H1 (cell line): ENCODE results near the gene PAFAH1B1. TPM values are rescaled to one million over a fixed set of nuclear protein-coding genes. Genes with fewer than 3 reads are reported as not detected.

Source experiments
- CTCF ChIA-PET: fragments of 300-600 bp; sonication (Branson Sonifier 250); formaldehyde crosslinking; loops from one replicate; lab custom pipeline; 2021; ENCODE audit not compliant: partially characterized antibody; lab: Charles Lee
- POLR2A ChIA-PET: fragments of 300-600 bp; sonication (Branson Sonifier 250); formaldehyde crosslinking; loops from one replicate; lab custom pipeline; 2021; ENCODE audit warnings: inconsistent platforms; ENCODE audit not compliant: partially characterized antibody; lab: Charles Lee
- DNase-seq, 2 experiments: peaks; one replicate each; pipeline versions ENCODE4 v3.0.0 to v3.0.0-alpha.2; 2010 to 2022; ENCODE audit warnings: low spot score in 2 of 2, low read depth in 1 of 2, mixed read lengths in 1 of 2
- FAIRE-seq: peaks from 2 replicates; lab custom pipeline; 2011; peaks lifted over from hg19 to GRCh38; lab: Jason Lieb, UNC
- H2AFZ ChIP-seq: 2 replicates; pipeline ENCODE4 v1.8.1; 2012; ENCODE audit warnings: low read length, inconsistent platforms
- H2AK5ac ChIP-seq: 2 replicates; pipeline ENCODE4 v1.6.1; 2013; ENCODE audit warnings: low read depth, low read length
- H2BK120ac ChIP-seq: replicated peaks from 2 replicates; pipeline ENCODE3; 2013; ENCODE audit warnings: low read depth, low read length, inconsistent platforms
- H2BK12ac ChIP-seq: 2 replicates; pipeline ENCODE4 v1.6.1; 2013; ENCODE audit warnings: low read depth, low read length
- H2BK15ac ChIP-seq: 2 replicates; pipeline ENCODE4 v1.6.1; 2013; ENCODE audit warnings: low read length
- H2BK20ac ChIP-seq: 2 replicates; pipeline ENCODE4 v1.6.1; 2013; ENCODE audit warnings: low read length
- H2BK5ac ChIP-seq: 2 replicates; pipeline ENCODE4 v1.6.1; 2013; ENCODE audit warnings: low read depth, low read length
- H3K14ac ChIP-seq: 2 replicates; pipeline ENCODE4 v1.6.1; 2013; ENCODE audit warnings: inconsistent platforms; ENCODE audit not compliant: insufficient read length
- H3K18ac ChIP-seq: 2 replicates; pipeline ENCODE4 v1.6.1; 2013; ENCODE audit warnings: low read length; ENCODE audit errors: extremely low read depth
- H3K23ac ChIP-seq: 2 replicates; pipeline ENCODE4 v1.6.1; 2013; ENCODE audit warnings: inconsistent platforms; ENCODE audit not compliant: insufficient read length
- H3K23me2 ChIP-seq: 2 replicates; pipeline ENCODE4 v1.6.1; 2013; ENCODE audit warnings: low read depth, low read length
- H3K27ac ChIP-seq: 2 replicates; pipeline ENCODE4 v1.6.1; 2011; ENCODE audit warnings: low read depth, low read length, inconsistent platforms
- H3K27me3 ChIP-seq, 4 experiments: replicated peaks in 1 of 4; 1 replicate in 1 of 4; 2 replicates in 3 of 4; pipeline versions ENCODE4 v1.6.1 to v1.8.1; 2011 to 2013; ENCODE audit warnings: low read length in 3 of 4, mild to moderate bottlenecking in 3 of 4, inconsistent platforms in 2 of 4, mixed read lengths in 2 of 4, moderate library complexity in 1 of 4; ENCODE audit not compliant: control insufficient read depth in 3 of 4, insufficient read depth in 3 of 4; ENCODE audit errors: extremely low read depth in 1 of 4
- H3K36me3 ChIP-seq, 4 experiments: 2 replicates each; pipeline versions ENCODE4 v1.6.1 to v1.8.1; 2011 to 2013; ENCODE audit warnings: mild to moderate bottlenecking in 4 of 4, low read length in 3 of 4, moderate library complexity in 2 of 4, control low read depth in 1 of 4, inconsistent platforms in 1 of 4; ENCODE audit not compliant: insufficient read depth in 4 of 4, control insufficient read depth in 2 of 4
- H3K4ac ChIP-seq: replicated peaks from 2 replicates; pipeline ENCODE3; 2013; ENCODE audit warnings: low read length, low read depth, mixed read lengths, inconsistent platforms; ENCODE audit not compliant: insufficient read length
- H3K4me1 ChIP-seq, 4 experiments: replicated peaks in 1 of 4; 1 replicate in 1 of 4; 2 replicates in 3 of 4; pipeline versions ENCODE4 v1.6.1 to v1.8.1; 2011 to 2013; ENCODE audit warnings: low read length in 3 of 4, inconsistent platforms in 2 of 4, mixed read lengths in 1 of 4; ENCODE audit not compliant: insufficient read depth in 4 of 4, control insufficient read depth in 3 of 4
- H3K4me2 ChIP-seq, 2 experiments: 2 replicates each; pipeline versions ENCODE4 v1.6.1 to v1.8.1; 2011 to 2013; ENCODE audit warnings: low read depth in 2 of 2, low read length in 2 of 2, control low read depth in 1 of 2, inconsistent platforms in 1 of 2, mild to moderate bottlenecking in 1 of 2; ENCODE audit not compliant: insufficient read depth in 1 of 2
- H3K4me3 ChIP-seq, 4 experiments: fragments of 200-600, 300-600 bp in 1 of 4; sonication (generic), shearing (Covaris generic), sonication (Bioruptor Twin) in 1 of 4; 2 replicates each; pipeline versions ENCODE4 v1.5.1 to v1.8.1; 2011 to 2016; ENCODE audit warnings: low read length in 4 of 4, low read depth in 3 of 4, control low read depth in 2 of 4, inconsistent platforms in 2 of 4, mild to moderate bottlenecking in 2 of 4, mixed read lengths in 1 of 4, moderate library complexity in 1 of 4; ENCODE audit not compliant: insufficient read depth in 2 of 4; ENCODE audit errors: extremely low read depth in 1 of 4
- H3K56ac ChIP-seq: replicated peaks from 2 replicates; pipeline ENCODE3; 2013; ENCODE audit warnings: low read depth, mild to moderate bottlenecking, mixed read lengths, low read length, inconsistent platforms; ENCODE audit not compliant: insufficient read length
- H3K79me1 ChIP-seq: 2 replicates; pipeline ENCODE4 v1.6.1; 2013; ENCODE audit warnings: low read depth, low read length, control low read depth
- H3K79me2 ChIP-seq, 2 experiments: 2 replicates each; pipeline versions ENCODE4 v1.6.1 to v1.8.1; 2012 to 2013; ENCODE audit warnings: low read length in 2 of 2, mild to moderate bottlenecking in 2 of 2, inconsistent platforms in 1 of 2; ENCODE audit not compliant: insufficient read depth in 2 of 2, control insufficient read depth in 1 of 2
- H3K9ac ChIP-seq, 4 experiments: replicated peaks in 1 of 4; 1 replicate in 1 of 4; 2 replicates in 3 of 4; pipeline versions ENCODE4 v1.6.1 to v1.8.1; 2011 to 2013; ENCODE audit warnings: low read depth in 3 of 4, low read length in 3 of 4, control low read depth in 2 of 4, mild to moderate bottlenecking in 2 of 4, moderate library complexity in 2 of 4, inconsistent platforms in 1 of 4; ENCODE audit errors: extremely low read depth in 1 of 4
- H3K9me3 ChIP-seq, 2 experiments: 2 replicates each; pipeline versions ENCODE4 v1.6.1 to v1.8.1; 2012 to 2013; ENCODE audit warnings: mild to moderate bottlenecking in 2 of 2, moderate library complexity in 2 of 2, control low read depth in 1 of 2, inconsistent platforms in 1 of 2, low read depth in 1 of 2, low read length in 1 of 2, mixed read lengths in 1 of 2; ENCODE audit not compliant: insufficient read depth in 2 of 2
- H4K20me1 ChIP-seq, 2 experiments: replicated peaks in 1 of 2; 2 replicates each; pipeline versions ENCODE3 to v1.8.1; 2011 to 2013; ENCODE audit warnings: inconsistent platforms in 2 of 2, low read length in 2 of 2, mild to moderate bottlenecking in 1 of 2; ENCODE audit not compliant: insufficient read depth in 2 of 2, control insufficient read depth in 1 of 2
- H4K5ac ChIP-seq: 2 replicates; pipeline ENCODE4 v1.6.1; 2013; ENCODE audit warnings: low read length, low read depth, mixed read lengths, inconsistent platforms; ENCODE audit not compliant: insufficient read length
- H4K8ac ChIP-seq: 2 replicates; pipeline ENCODE4 v1.8.0; 2013; ENCODE audit warnings: mild to moderate bottlenecking, moderate library complexity, low read length, inconsistent platforms; ENCODE audit not compliant: insufficient read depth; ENCODE audit errors: extremely low read depth
- H4K91ac ChIP-seq: replicated peaks from 2 replicates; pipeline ENCODE3; 2013; ENCODE audit warnings: low read length, mixed read lengths, inconsistent platforms; ENCODE audit not compliant: insufficient read length
- CHD2 ChIP-seq: IDR thresholded peaks from 2 replicates; pipeline ENCODE4 v1.6.1; 2012; ENCODE audit warnings: low read length, improper control_type of control experiment
- CTBP2 ChIP-seq: IDR thresholded peaks from 2 replicates; pipeline ENCODE4 v1.7.0; 2011; ENCODE audit warnings: borderline replicate concordance, mild to moderate bottlenecking, moderate library complexity, mixed read lengths, low read length; ENCODE audit not compliant: insufficient read depth, insufficient read length
- NRF1 ChIP-seq: IDR thresholded peaks from 2 replicates; pipeline ENCODE4 v1.6.1; 2011; ENCODE audit warnings: mild to moderate bottlenecking, low read depth, low read length, improper control_type of control experiment
- RAD21 ChIP-seq, 2 experiments: IDR thresholded peaks in 1 of 2; conservative IDR thresholded peaks in 1 of 2; 2 replicates each; pipeline ENCODE4 v1.6.1; 2011; ENCODE audit warnings: low read depth in 2 of 2, low read length in 2 of 2, improper control_type of control experiment in 1 of 2, inconsistent platforms in 1 of 2, mild to moderate bottlenecking in 1 of 2, moderate library complexity in 1 of 2
- TCF12 ChIP-seq: IDR thresholded peaks from 2 replicates; pipeline ENCODE4 v1.6.1; 2011; ENCODE audit warnings: low read depth, mild to moderate bottlenecking, low read length
- WGBS, 2 experiments: shearing (Covaris generic) in 1 of 2; methylation state at CpG; one replicate each; pipeline versions ENCODE4 v1.1.6 to v1.1.7; 2013 to 2015; ENCODE audit warnings: low lambda C conversion rate in 2 of 2, mixed read lengths in 2 of 2, inconsistent platforms in 1 of 2, low coverage in 1 of 2, missing lambda C conversion rate in 1 of 2; ENCODE audit not compliant: insufficient replicate concordance in 2 of 2, insufficient coverage in 1 of 2, insufficient read length in 1 of 2; ENCODE audit errors: extremely low coverage in 1 of 2, missing lambda C conversion rate in 1 of 2; 5-methylcytosine and 5-hydroxymethylcytosine counted together
- polyA plus RNA-seq, 7 experiments: library from polyadenylated mRNA; depleted of rRNA in 3 of 7; stranded (reverse) in 5 of 7; unstranded in 2 of 7; fragments of >200 nt in 5 of 7; fragments of 200-250 nt in 2 of 7; gene quantifications; 1 replicate in 5 of 7; 2 replicates in 1 of 7; 4 replicates in 1 of 7; pipeline versions ENCODE4 v1.2.1 to v1.2.3, GENCODE V29; 2011 to 2013; ENCODE audit warnings: missing spikeins in 2 of 7, mixed read lengths in 2 of 7
- total RNA-seq: library from RNA; stranded (reverse); fragmentation: NEBNext Ultra II Directional; extraction: Animal tissue kit (Norgen Biotek cat#: 25700); gene quantifications from 2 replicates; pipeline ENCODE4 v1.2.1, GENCODE V29; 2021
- TF ChIP-seq, protein P1 (sequence below), 3 experiments: IDR thresholded peaks; 1 replicate in 2 of 3; 2 replicates in 1 of 3; pipeline versions ENCODE4 v1.5.1 to v1.6.1; 2011; ENCODE audit warnings: low read length in 3 of 3, mild to moderate bottlenecking in 3 of 3, inconsistent platforms in 2 of 3, low read depth in 1 of 3, moderate library complexity in 1 of 3; ENCODE audit not compliant: insufficient read depth in 1 of 3; ENCODE audit errors: control extremely low read depth in 1 of 3
- TF ChIP-seq, protein P2 (sequence below): IDR thresholded peaks from 2 replicates; pipeline ENCODE4 v1.6.1; 2011; ENCODE audit warnings: low read length, improper control_type of control experiment

PAFAH1B1 gene
- total and polyA plus RNA-seq, 2 of the 8 experiments (the other 6 are each of a cell fraction or from before 2014, with no cell fraction given), result 42.0 to 152 TPM

DNA sequence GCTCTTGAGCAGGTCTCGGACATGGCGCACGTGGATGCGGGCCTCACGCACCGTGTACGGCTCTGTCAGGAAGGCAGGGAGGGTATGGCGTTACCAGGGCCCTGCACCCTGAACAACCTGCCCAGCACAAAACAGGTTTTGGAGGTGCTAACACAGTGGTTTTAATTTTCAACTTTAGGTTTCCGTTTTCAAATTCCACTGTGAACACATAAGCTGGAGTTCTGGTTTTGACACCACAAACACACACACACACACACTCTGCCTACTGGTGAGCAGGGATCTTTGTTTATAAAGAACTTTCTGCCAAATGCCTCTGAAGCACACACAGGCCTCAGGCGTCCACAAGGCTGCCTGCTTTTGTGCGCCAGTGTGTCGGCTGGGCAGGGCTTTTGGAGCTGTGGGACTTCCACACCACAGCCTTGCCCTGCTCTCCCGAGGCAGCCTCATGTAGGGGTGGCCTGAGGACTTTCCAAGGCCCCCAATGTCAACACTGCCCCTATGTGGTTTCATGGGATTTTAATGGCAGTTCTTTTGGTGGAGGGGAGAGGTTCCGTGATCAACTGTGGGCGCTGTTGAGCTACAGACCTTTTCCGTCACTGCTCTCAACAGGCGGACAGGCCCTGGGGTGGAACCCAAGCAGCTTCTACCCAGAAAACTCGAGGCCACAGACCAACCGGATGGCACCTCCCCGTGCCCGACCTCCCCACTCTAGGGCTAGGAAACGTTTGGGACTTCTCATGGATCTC, 108.7 kb downstream of the PAFAH1B1 start:
- H2BK5ac ChIP-seq, result no peak overlapping the region
- H3K23ac ChIP-seq, result no peak overlapping the region
- 91% methylated on average over 22 of the region's 22 CpGs; no CpG with 5 or more reads in 1 of the 2 experiments for WGBS, 2 experiments
- POLR2A ChIA-PET, result interaction anchor here (0.9 to 1.5 kb wide), 6 partner anchors 9 to 23 kb away, joined by 3 to 6 read pairs (median 4); no protein-coding TSS in a partner anchor
- no peak overlapping the region; a peak in 1 of 7 replicates for H3K9ac ChIP-seq
- H4K20me1 ChIP-seq, result peaks cover under 1 to 29% of the 10 kb centered on the region in 2 experiments
- H3K36me3 ChIP-seq, result peaks cover 0 to 28% (median 18%) of the 10 kb centered on the region in 4 experiments; a peak in 7 of 8 replicates
- no peak overlapping the region for H4K91ac ChIP-seq
- H3K18ac ChIP-seq, result no peak overlapping the region
- H3K79me1 ChIP-seq, result peaks cover 5% of the 10 kb centered on the region
- no peak overlapping the region for H4K8ac ChIP-seq
- H3K23me2 ChIP-seq, result no peaks in the 10 kb centered on the region
- no peak overlapping the region for H3K27ac ChIP-seq
- CTCF ChIA-PET, result interaction anchor here (0.7 to 1.5 kb wide), 9 partner anchors 11 to 184 kb away, joined by 3 read pairs; no protein-coding TSS in a partner anchor
- no peak overlapping the region for H3K4me3 ChIP-seq
- H2AFZ ChIP-seq, result no peak overlapping the region
- TF ChIP-seq TCF12 (no peak), NRF1 (no peak), CTBP2 (no peak), CHD2 (no peak), RAD21 (IDR thresholded peaks at IDR 0.05 in 1 of 2, conservative IDR thresholded peaks at IDR 0.05 in 1 of 2; ENCODE audit: low read depth in 2 of 2, low read length in 2 of 2) (peak; percentile 41 to 61)
- TF ChIP-seq, protein P1, sequence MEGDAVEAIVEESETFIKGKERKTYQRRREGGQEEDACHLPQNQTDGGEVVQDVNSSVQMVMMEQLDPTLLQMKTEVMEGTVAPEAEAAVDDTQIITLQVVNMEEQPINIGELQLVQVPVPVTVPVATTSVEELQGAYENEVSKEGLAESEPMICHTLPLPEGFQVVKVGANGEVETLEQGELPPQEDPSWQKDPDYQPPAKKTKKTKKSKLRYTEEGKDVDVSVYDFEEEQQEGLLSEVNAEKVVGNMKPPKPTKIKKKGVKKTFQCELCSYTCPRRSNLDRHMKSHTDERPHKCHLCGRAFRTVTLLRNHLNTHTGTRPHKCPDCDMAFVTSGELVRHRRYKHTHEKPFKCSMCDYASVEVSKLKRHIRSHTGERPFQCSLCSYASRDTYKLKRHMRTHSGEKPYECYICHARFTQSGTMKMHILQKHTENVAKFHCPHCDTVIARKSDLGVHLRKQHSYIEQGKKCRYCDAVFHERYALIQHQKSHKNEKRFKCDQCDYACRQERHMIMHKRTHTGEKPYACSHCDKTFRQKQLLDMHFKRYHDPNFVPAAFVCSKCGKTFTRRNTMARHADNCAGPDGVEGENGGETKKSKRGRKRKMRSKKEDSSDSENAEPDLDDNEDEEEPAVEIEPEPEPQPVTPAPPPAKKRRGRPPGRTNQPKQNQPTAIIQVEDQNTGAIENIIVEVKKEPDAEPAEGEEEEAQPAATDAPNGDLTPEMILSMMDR (IDR thresholded peaks at IDR 0.05; ENCODE audit: control extremely low read depth in 1 of 3, insufficient read depth in 1 of 3, low read depth in 1 of 3, low read length in 3 of 3), result peak; percentile 28 to 63 (median 51)
- TF ChIP-seq, protein P2, sequence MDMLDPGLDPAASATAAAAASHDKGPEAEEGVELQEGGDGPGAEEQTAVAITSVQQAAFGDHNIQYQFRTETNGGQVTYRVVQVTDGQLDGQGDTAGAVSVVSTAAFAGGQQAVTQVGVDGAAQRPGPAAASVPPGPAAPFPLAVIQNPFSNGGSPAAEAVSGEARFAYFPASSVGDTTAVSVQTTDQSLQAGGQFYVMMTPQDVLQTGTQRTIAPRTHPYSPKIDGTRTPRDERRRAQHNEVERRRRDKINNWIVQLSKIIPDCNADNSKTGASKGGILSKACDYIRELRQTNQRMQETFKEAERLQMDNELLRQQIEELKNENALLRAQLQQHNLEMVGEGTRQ, result no peak
- TF ChIP-seq, all 59 proteins: peak for 2
- H3K56ac ChIP-seq, result no peak overlapping the region
- no peak overlapping the region for H4K5ac ChIP-seq
- no peak overlapping the region for H2BK15ac ChIP-seq
- no peaks in the 10 kb centered on the region for H3K27me3 ChIP-seq
- FAIRE-seq (no peak), DNase-seq (no peak)
- H3K4ac ChIP-seq, result no peak overlapping the region
- H3K4me1 ChIP-seq, result peaks cover 0 to 4% (median 3%) of the 10 kb centered on the region in 4 experiments; a peak in 5 of 7 replicates
- H3K14ac ChIP-seq, result no peak overlapping the region
- no peaks in the 10 kb centered on the region for H3K9me3 ChIP-seq
- no peak overlapping the region for H2BK20ac ChIP-seq
- H2BK12ac ChIP-seq, result no peak overlapping the region
- H2AK5ac ChIP-seq, result no peak overlapping the region
- no peak overlapping the region for H3K4me2 ChIP-seq
- no peak overlapping the region for H2BK120ac ChIP-seq
- peaks cover 0 to 22% of the 10 kb centered on the region in 2 experiments; a peak in 2 of 4 replicates for H3K79me2 ChIP-seq
